Measurements from ENCODE around the gene BCAS3. TPM values are rescaled to one million over a fixed set of nuclear protein-coding genes. Genes with fewer than 3 reads are reported as not detected.

The BCAS3 gene
- total RNA-seq, 2 experiments from 2014 or later: 13.4 to 14.5 TPM

- ChIA-PET CTCF (ENCODE audit: unreplicated experiment) (no interaction called here), POLR2A (interaction anchor here (1.1 kb wide), 1 partner anchor 21 kb away, joined by 3 read pairs; no protein-coding TSS in a partner anchor)
- Histone ChIP-seq H3K4me2 (ENCODE audit: low read length) (no peak overlapping the region), H3K36me3 (ENCODE audit: insufficient read depth, low read length) (no peaks in the 10 kb centered on the region), H3K79me2 (ENCODE audit: insufficient read depth, low read depth, low read length) (no peaks in the 10 kb centered on the region), H3K4me1 (ENCODE audit: insufficient read depth, low read length, poor library complexity, severe bottlenecking) (no peaks in the 10 kb centered on the region), H4K20me1 (ENCODE audit: insufficient read depth, low read length) (no peaks in the 10 kb centered on the region), H3K9me3 (ENCODE audit: low read length) (no peaks in the 10 kb centered on the region), H3K27ac (ENCODE audit: low read depth, low read length, poor library complexity, severe bottlenecking) (no peak overlapping the region), H3K4me3 (ENCODE audit: low read depth, low read length, poor library complexity, severe bottlenecking) (no peak overlapping the region), H2AFZ (ENCODE audit: low read length) (no peak overlapping the region), H3K9me2 (ENCODE audit: insufficient read depth, low read length) (no peaks in the 10 kb centered on the region)
- BruUV-seq (replicated peaks): no TSS peak
- intact Hi-C loops (cut with micrococcal nuclease; ENCODE audit: unreplicated experiment): no loop called here
- TF ChIP-seq EZH2phosphoT487 (IDR thresholded peaks at IDR 0.05; ENCODE audit: borderline replicate concordance, low read depth, low read length): no peak
- no peak for TF ChIP-seq CTCF (conservative IDR thresholded peaks at IDR 0.05; ENCODE audit: low read length)
- no peak for DNase-seq (ENCODE audit: low spot score)
Observed at GRCh38 chr17:61335105-61335844, 657.6 kb downstream of the BCAS3 start.

- no peaks in the 10 kb centered on the region for H4K20me1 ChIP-seq (ENCODE audit: insufficient read depth, low read length)
- no peaks in the 10 kb centered on the region for H3K9me2 ChIP-seq (ENCODE audit: insufficient read depth, low read length)
- H3K4me2 ChIP-seq (ENCODE audit: low read length): no peak overlapping the region
- CTCF ChIA-PET (ENCODE audit: unreplicated experiment): no interaction called here
- BruUV-seq (replicated peaks): no TSS peak
- POLR2A ChIA-PET: no interaction called here
- no peaks in the 10 kb centered on the region for H3K4me1 ChIP-seq (ENCODE audit: insufficient read depth, low read length, poor library complexity, severe bottlenecking)
- TF ChIP-seq EZH2phosphoT487 (IDR thresholded peaks at IDR 0.05; ENCODE audit: borderline replicate concordance, low read depth, low read length): no peak
- no peak for TF ChIP-seq CTCF (conservative IDR thresholded peaks at IDR 0.05; ENCODE audit: low read length)
- H3K9me3 ChIP-seq (ENCODE audit: low read length): no peaks in the 10 kb centered on the region
- H3K4me3 ChIP-seq (ENCODE audit: low read depth, low read length, poor library complexity, severe bottlenecking): no peak overlapping the region
- no peak for DNase-seq (ENCODE audit: low spot score)
- H3K36me3 ChIP-seq (ENCODE audit: insufficient read depth, low read length): no peaks in the 10 kb centered on the region
- no peak overlapping the region for H3K27ac ChIP-seq (ENCODE audit: low read depth, low read length, poor library complexity, severe bottlenecking)
- no peak overlapping the region for H2AFZ ChIP-seq (ENCODE audit: low read length)
- H3K79me2 ChIP-seq (ENCODE audit: insufficient read depth, low read depth, low read length): no peaks in the 10 kb centered on the region
- intact Hi-C loops (cut with micrococcal nuclease; ENCODE audit: unreplicated experiment): no loop called here
Observed at GRCh38 chr17:61335845-61336655, 658.4 kb downstream of the BCAS3 start.

GRCh38 chr17:61337290-61337689 is 659.6 kb downstream of the BCAS3 start:
- H3K9me3 ChIP-seq (ENCODE audit: low read length): no peaks in the 10 kb centered on the region
- H3K36me3 ChIP-seq (ENCODE audit: insufficient read depth, low read length): no peaks in the 10 kb centered on the region
- ChIA-PET POLR2A (no interaction called here), CTCF (ENCODE audit: unreplicated experiment) (no interaction called here)
- intact Hi-C loops (cut with micrococcal nuclease; ENCODE audit: unreplicated experiment): no loop called here
- no peaks in the 10 kb centered on the region for H4K20me1 ChIP-seq (ENCODE audit: insufficient read depth, low read length)
- no peaks in the 10 kb centered on the region for H3K79me2 ChIP-seq (ENCODE audit: insufficient read depth, low read depth, low read length)
- no peak overlapping the region for H3K27ac ChIP-seq (ENCODE audit: low read depth, low read length, poor library complexity, severe bottlenecking)
- H3K4me3 ChIP-seq (ENCODE audit: low read depth, low read length, poor library complexity, severe bottlenecking): no peak overlapping the region
- no peak for TF ChIP-seq EZH2phosphoT487 (IDR thresholded peaks at IDR 0.05; ENCODE audit: borderline replicate concordance, low read depth, low read length)
- no peak for TF ChIP-seq CTCF (conservative IDR thresholded peaks at IDR 0.05; ENCODE audit: low read length)
- no peaks in the 10 kb centered on the region for H3K9me2 ChIP-seq (ENCODE audit: insufficient read depth, low read length)
- H2AFZ ChIP-seq (ENCODE audit: low read length): no peak overlapping the region
- no TSS peak for BruUV-seq (replicated peaks)
- no peak overlapping the region for H3K4me2 ChIP-seq (ENCODE audit: low read length)
- DNase-seq (ENCODE audit: low spot score): no peak
- no peaks in the 10 kb centered on the region for H3K4me1 ChIP-seq (ENCODE audit: insufficient read depth, low read length, poor library complexity, severe bottlenecking)
